HG03460 (cell line): ENCODE results near the gene VEGFC.

ENCODE experiments used
- ATAC-seq: cut with Tn5 transposase; IDR thresholded peaks from one replicate; pipeline ENCODE4 v1.9.1; 2021; ENCODE audit not compliant: unreplicated experiment

VEGFC gene

GRCh38 chr4:176762661-176763308 is 29.9 kb downstream of the VEGFC start:
- no peak for ATAC-seq

- no peak for ATAC-seq
Observed at GRCh38 chr4:176761872-176762271, 30.9 kb downstream of the VEGFC start.

GRCh38 chr4:176760471-176760870 is 32.3 kb downstream of the VEGFC start:
- ATAC-seq: no peak

GRCh38 chr4:176758731-176759130 is 34.0 kb downstream of the VEGFC start:
- ATAC-seq: no peak

GRCh38 chr4:176758323-176758722 is 34.4 kb downstream of the VEGFC start:
- ATAC-seq: no peak

- ATAC-seq: no peak
Observed at GRCh38 chr4:176755613-176756012, 37.1 kb downstream of the VEGFC start.

GRCh38 chr4:176755001-176755400 is 37.7 kb downstream of the VEGFC start:
- ATAC-seq: no peak

GRCh38 chr4:176753049-176753448 is 39.7 kb downstream of the VEGFC start:
- ATAC-seq: no peak

GRCh38 chr4:176752191-176752749 is 40.5 kb downstream of the VEGFC start:
- ATAC-seq: no peak

- ATAC-seq: no peak
Observed at GRCh38 chr4:176751061-176751460, 41.7 kb downstream of the VEGFC start.

- no peak for ATAC-seq
Observed at GRCh38 chr4:176746846-176747245, 45.9 kb downstream of the VEGFC start.

- ATAC-seq: no peak
Observed at GRCh38 chr4:176745902-176746301, 46.8 kb downstream of the VEGFC start.

- no peak for ATAC-seq
Observed at GRCh38 chr4:176744091-176744490, 48.6 kb downstream of the VEGFC start.

GRCh38 chr4:176742211-176742610 is 50.5 kb downstream of the VEGFC start:
- no peak for ATAC-seq

GRCh38 chr4:176741253-176741652 is 51.5 kb downstream of the VEGFC start:
- no peak for ATAC-seq

- ATAC-seq: no peak
Observed at GRCh38 chr4:176735300-176735699, 57.4 kb downstream of the VEGFC start.

- ATAC-seq: no peak
Observed at GRCh38 chr4:176734461-176734860, 58.3 kb downstream of the VEGFC start.

- ATAC-seq: no peak
Observed at GRCh38 chr4:176729489-176729888, 63.2 kb downstream of the VEGFC start.

- ATAC-seq: no peak
Observed at GRCh38 chr4:176726803-176727202, 65.9 kb downstream of the VEGFC start.

- no peak for ATAC-seq
Observed at GRCh38 chr4:176721459-176721858, 71.3 kb downstream of the VEGFC start.

GRCh38 chr4:176718881-176719280 is 73.8 kb downstream of the VEGFC start:
- ATAC-seq: no peak

- ATAC-seq: no peak
Observed at GRCh38 chr4:176717237-176717636, 75.5 kb downstream of the VEGFC start.

- ATAC-seq: no peak
Observed at GRCh38 chr4:176709417-176709816, 83.3 kb downstream of the VEGFC start.
